ENCODE data around the gene HMCN2. TPM values are rescaled to one million over a fixed set of nuclear protein-coding genes. Genes with fewer than 3 reads are reported as not detected.

The HMCN2 gene
- total and polyA plus RNA-seq, 5 donors from 2014 or later, result not detected

DNA sequence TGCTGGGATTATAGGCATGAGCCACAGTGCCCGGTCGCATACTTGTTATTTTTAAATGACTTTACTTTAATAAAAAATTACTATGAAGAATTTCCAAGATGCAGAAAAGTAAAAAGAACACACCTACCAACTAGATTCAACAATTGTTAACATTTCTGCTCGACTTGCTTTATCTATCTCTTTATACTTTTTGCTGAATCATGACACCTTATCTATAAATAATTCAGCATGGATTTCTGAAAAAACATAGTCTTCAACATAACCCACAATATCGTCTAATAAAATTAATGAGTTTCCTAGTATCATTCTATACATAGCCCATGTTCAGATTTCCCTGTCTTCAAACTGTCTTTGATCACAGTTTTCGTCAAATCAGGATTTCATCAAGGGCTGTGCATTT is 25.9 kb downstream of the HMCN2 start:
- peaks cover 2% of the 10 kb centered on the region for H3K27me3 ChIP-seq (ENCODE audit: control insufficient read depth, insufficient read depth, low read length)
- no peak overlapping the region for H3K4me3 ChIP-seq (ENCODE audit: low read depth, low read length)
- no peaks in the 10 kb centered on the region for H3K9me3 ChIP-seq (ENCODE audit: control insufficient read depth in 2 of 2, low read length in 2 of 2)
- no peaks in the 10 kb centered on the region for H3K36me3 ChIP-seq (ENCODE audit: control insufficient read depth, insufficient read depth, low read length)
- Mint-ChIP-seq H3K9me3 (no peaks in the 10 kb centered on the region), H3K27me3 (peaks cover 23% of the 10 kb centered on the region), H3K36me3 (no peaks in the 10 kb centered on the region), H3K27ac (no peak overlapping the region), H3K4me1 (no peaks in the 10 kb centered on the region), H3K4me3 (no peak overlapping the region)
- no peak overlapping the region for H3K27ac ChIP-seq (ENCODE audit: insufficient read depth, low read length, poor library complexity, severe bottlenecking)
- DNase-seq (no peak), ATAC-seq (ENCODE audit: low read depth in 2 of 2) (no peak)
- no peaks in the 10 kb centered on the region for H3K4me1 ChIP-seq (ENCODE audit: control insufficient read depth, insufficient read depth, low read length, poor library complexity, severe bottlenecking)

DNA sequence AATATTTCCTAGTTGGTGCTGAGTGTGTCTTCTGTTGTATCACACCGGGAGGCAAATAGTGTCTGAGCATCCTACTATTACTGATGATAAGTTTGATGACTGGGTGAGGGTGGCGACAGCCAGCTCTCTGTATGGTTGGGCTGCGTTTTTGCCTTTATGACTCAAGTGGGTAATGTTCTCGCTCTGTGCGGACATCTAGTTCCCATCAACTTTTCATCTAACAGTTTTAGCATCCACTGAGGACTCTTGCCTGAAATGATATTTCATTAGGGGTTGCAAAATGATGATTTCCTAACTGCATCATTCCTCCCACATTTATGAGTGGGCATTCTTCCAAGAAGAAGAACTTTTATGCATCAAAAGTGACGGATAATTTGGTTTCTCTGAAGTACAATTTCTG is 26.5 kb downstream of the HMCN2 start:
- no peak overlapping the region for H3K4me3 Mint-ChIP-seq
- H3K9me3 Mint-ChIP-seq, result no peaks in the 10 kb centered on the region
- no peak for ATAC-seq (ENCODE audit: low read depth in 2 of 2)
- H3K27me3 ChIP-seq (ENCODE audit: control insufficient read depth, insufficient read depth, low read length), result peaks cover 2% of the 10 kb centered on the region
- no peak overlapping the region for H3K4me3 ChIP-seq (ENCODE audit: low read depth, low read length)
- H3K4me1 Mint-ChIP-seq, result no peaks in the 10 kb centered on the region
- no peak for DNase-seq
- H3K27me3 Mint-ChIP-seq, result peaks cover 23% of the 10 kb centered on the region
- no peaks in the 10 kb centered on the region for H3K36me3 ChIP-seq (ENCODE audit: control insufficient read depth, insufficient read depth, low read length)
- H3K36me3 Mint-ChIP-seq, result no peaks in the 10 kb centered on the region
- H3K27ac ChIP-seq (ENCODE audit: insufficient read depth, low read length, poor library complexity, severe bottlenecking), result no peak overlapping the region
- no peaks in the 10 kb centered on the region for H3K9me3 ChIP-seq (ENCODE audit: control insufficient read depth in 2 of 2, low read length in 2 of 2)
- H3K27ac Mint-ChIP-seq, result peak overlapping the region in 1 of 3 donors; percentile 39
- H3K4me1 ChIP-seq (ENCODE audit: control insufficient read depth, insufficient read depth, low read length, poor library complexity, severe bottlenecking), result no peaks in the 10 kb centered on the region

DNA sequence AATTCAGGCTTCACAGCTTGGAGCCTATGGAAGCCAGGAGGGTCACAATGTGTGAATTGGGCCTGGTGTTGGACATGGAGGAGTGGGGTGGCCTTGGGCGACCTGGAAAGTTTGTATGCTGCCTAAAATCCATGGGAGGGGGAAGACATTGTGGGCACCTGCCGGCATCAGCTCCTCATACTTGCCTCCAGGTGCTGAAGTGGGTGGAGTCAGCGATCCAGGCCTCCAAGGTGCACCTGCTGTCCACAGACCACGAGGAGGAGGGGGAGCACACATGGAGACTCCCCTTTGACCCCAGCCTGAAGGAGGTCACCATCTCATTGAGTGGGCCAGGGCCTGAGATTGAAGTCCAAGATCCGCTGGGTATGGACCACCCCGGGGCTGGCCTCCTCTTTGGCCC is 29.1 kb downstream of the HMCN2 start:
- Mint-ChIP-seq H3K36me3 (no peaks in the 10 kb centered on the region), H3K4me3 (no peak overlapping the region), H3K27me3 (peaks cover 17% of the 10 kb centered on the region), H3K4me1 (no peaks in the 10 kb centered on the region), H3K27ac (no peak overlapping the region), H3K9me3 (no peaks in the 10 kb centered on the region)
- H3K27ac ChIP-seq (ENCODE audit: insufficient read depth, low read length, poor library complexity, severe bottlenecking), result no peak overlapping the region
- ATAC-seq (ENCODE audit: low read depth in 2 of 2) (no peak), DNase-seq (no peak)
- no peaks in the 10 kb centered on the region for H3K4me1 ChIP-seq (ENCODE audit: control insufficient read depth, insufficient read depth, low read length, poor library complexity, severe bottlenecking)
- peaks cover 2% of the 10 kb centered on the region for H3K27me3 ChIP-seq (ENCODE audit: control insufficient read depth, insufficient read depth, low read length)
- H3K4me3 ChIP-seq (ENCODE audit: low read depth, low read length), result no peak overlapping the region
- no peaks in the 10 kb centered on the region for H3K9me3 ChIP-seq (ENCODE audit: control insufficient read depth in 2 of 2, low read length in 2 of 2)
- H3K36me3 ChIP-seq (ENCODE audit: control insufficient read depth, insufficient read depth, low read length), result no peaks in the 10 kb centered on the region

DNA sequence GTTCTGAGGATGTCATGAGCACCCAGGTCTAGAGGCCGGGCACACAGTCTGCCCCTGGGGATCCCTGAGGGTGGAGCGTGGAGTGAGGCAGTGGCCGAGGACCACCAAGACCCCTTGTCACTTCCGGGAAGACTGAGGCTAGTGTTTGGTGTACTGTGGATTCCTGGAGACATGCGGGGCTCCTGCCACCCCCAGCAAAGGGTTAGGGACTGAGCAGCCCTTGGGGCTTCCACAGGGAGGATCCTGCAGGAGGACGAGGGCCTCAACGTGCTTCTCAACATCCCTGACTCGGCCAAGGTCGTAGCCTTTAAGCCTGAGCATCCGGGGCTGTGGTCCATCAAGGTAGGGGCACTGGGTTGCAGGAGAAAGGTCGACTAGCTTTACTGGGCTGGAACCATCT is 29.9 kb downstream of the HMCN2 start:
- ATAC-seq (ENCODE audit: low read depth in 2 of 2) (no peak), DNase-seq (no peak)
- Mint-ChIP-seq H3K4me3 (no peak overlapping the region), H3K27me3 (peaks cover 17% of the 10 kb centered on the region), H3K9me3 (peaks cover 0 to 5% (median 0%) of the 10 kb centered on the region in 7 donors), H3K36me3 (no peaks in the 10 kb centered on the region), H3K4me1 (no peaks in the 10 kb centered on the region), H3K27ac (no peak overlapping the region)
- H3K9me3 ChIP-seq (ENCODE audit: control insufficient read depth in 2 of 2, low read length in 2 of 2), result no peaks in the 10 kb centered on the region
- no peak overlapping the region for H3K4me3 ChIP-seq (ENCODE audit: low read depth, low read length)
- H3K27ac ChIP-seq (ENCODE audit: insufficient read depth, low read length, poor library complexity, severe bottlenecking), result no peak overlapping the region
- H3K27me3 ChIP-seq (ENCODE audit: control insufficient read depth, insufficient read depth, low read length), result peaks cover 2% of the 10 kb centered on the region
- no peaks in the 10 kb centered on the region for H3K4me1 ChIP-seq (ENCODE audit: control insufficient read depth, insufficient read depth, low read length, poor library complexity, severe bottlenecking)
- H3K36me3 ChIP-seq (ENCODE audit: control insufficient read depth, insufficient read depth, low read length), result no peaks in the 10 kb centered on the region

DNA sequence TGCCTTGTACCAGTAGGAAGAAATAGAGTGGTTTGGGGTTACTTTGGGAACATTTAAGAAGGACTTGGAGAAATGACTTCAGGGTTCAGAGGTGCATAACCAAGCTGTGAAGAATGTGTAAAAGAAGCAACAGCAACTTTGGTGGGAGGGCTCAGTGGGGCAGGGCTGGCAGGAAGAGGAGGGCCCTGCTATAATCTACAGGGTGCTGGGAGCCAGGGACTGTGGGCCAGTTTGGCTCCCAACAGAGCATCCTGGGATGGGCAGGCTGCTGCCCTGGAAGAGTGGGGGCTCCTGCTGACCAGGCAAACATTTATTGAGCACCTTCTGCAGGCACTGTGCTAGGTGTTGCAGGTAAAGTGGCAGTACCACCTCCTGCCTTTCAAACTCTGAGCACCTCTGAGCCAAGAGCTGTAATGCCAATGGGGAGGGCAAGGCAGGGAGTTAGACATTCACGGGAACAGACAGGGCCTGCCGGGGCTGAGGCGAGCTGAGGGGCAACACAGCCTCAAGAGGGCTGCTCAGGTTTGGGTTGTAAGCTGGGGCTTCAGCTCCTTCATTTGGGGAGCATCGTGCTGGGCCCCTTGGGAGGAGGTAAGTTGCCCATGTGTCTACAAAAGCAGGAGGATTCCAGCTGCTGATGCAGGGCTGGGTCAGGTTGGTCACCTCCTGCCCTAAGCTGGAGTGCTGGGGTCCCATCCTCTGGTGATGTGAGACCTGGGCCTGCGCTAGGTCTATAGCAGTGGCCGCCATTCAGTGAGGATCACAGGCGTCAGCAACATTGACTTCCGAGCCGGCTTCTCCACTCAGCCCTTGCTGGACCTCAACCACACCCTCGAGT is 30.6 kb downstream of the HMCN2 start:
- no peak overlapping the region for H3K4me3 ChIP-seq (ENCODE audit: low read depth, low read length)
- H3K36me3 ChIP-seq (ENCODE audit: control insufficient read depth, insufficient read depth, low read length), result no peaks in the 10 kb centered on the region
- no peak overlapping the region for H3K4me3 Mint-ChIP-seq
- no peaks in the 10 kb centered on the region for H3K4me1 ChIP-seq (ENCODE audit: control insufficient read depth, insufficient read depth, low read length, poor library complexity, severe bottlenecking)
- H3K9me3 Mint-ChIP-seq, result peaks cover 0 to 5% (median 0%) of the 10 kb centered on the region in 7 donors
- peak overlapping the region in 1 of 3 donors; percentile 89 for H3K27ac Mint-ChIP-seq
- H3K9me3 ChIP-seq (ENCODE audit: control insufficient read depth in 2 of 2, low read length in 2 of 2), result no peaks in the 10 kb centered on the region
- H3K27me3 ChIP-seq (ENCODE audit: control insufficient read depth, insufficient read depth, low read length), result peaks cover 2% of the 10 kb centered on the region
- H3K36me3 Mint-ChIP-seq, result no peaks in the 10 kb centered on the region
- no peaks in the 10 kb centered on the region for H3K4me1 Mint-ChIP-seq
- no peak for DNase-seq
- peaks cover 17% of the 10 kb centered on the region for H3K27me3 Mint-ChIP-seq
- H3K27ac ChIP-seq (ENCODE audit: insufficient read depth, low read length, poor library complexity, severe bottlenecking), result no peak overlapping the region
- ATAC-seq (ENCODE audit: low read depth in 2 of 2), result no peak

GRCh38 chr9:130296783-130297055 is 31.2 kb downstream of the HMCN2 start:
- Mint-ChIP-seq H3K36me3 (no peaks in the 10 kb centered on the region), H3K4me3 (no peak overlapping the region), H3K27ac (no peak overlapping the region), H3K4me1 (no peaks in the 10 kb centered on the region), H3K9me3 (peaks cover 0 to 5% (median 0%) of the 10 kb centered on the region in 7 donors), H3K27me3 (peaks cover 17% of the 10 kb centered on the region)
- Histone ChIP-seq H3K27me3 (ENCODE audit: control insufficient read depth, insufficient read depth, low read length) (peaks cover 2% of the 10 kb centered on the region), H3K4me3 (ENCODE audit: low read depth, low read length) (no peak overlapping the region), H3K27ac (ENCODE audit: insufficient read depth, low read length, poor library complexity, severe bottlenecking) (no peak overlapping the region), H3K4me1 (ENCODE audit: control insufficient read depth, insufficient read depth, low read length, poor library complexity, severe bottlenecking) (no peaks in the 10 kb centered on the region), H3K36me3 (ENCODE audit: control insufficient read depth, insufficient read depth, low read length) (no peaks in the 10 kb centered on the region), H3K9me3 (ENCODE audit: control insufficient read depth in 2 of 2, low read length in 2 of 2) (no peaks in the 10 kb centered on the region)
- ATAC-seq (ENCODE audit: low read depth in 2 of 2), result no peak
- DNase-seq, result no peak

GRCh38 chr9:130297371-130297770 is 31.8 kb downstream of the HMCN2 start:
- Histone ChIP-seq H3K36me3 (ENCODE audit: control insufficient read depth, insufficient read depth, low read length) (no peaks in the 10 kb centered on the region), H3K27me3 (ENCODE audit: control insufficient read depth, insufficient read depth, low read length) (peaks cover 2% of the 10 kb centered on the region), H3K27ac (ENCODE audit: insufficient read depth, low read length, poor library complexity, severe bottlenecking) (no peak overlapping the region), H3K4me3 (ENCODE audit: low read depth, low read length) (no peak overlapping the region), H3K9me3 (ENCODE audit: control insufficient read depth in 2 of 2, low read length in 2 of 2) (no peaks in the 10 kb centered on the region), H3K4me1 (ENCODE audit: control insufficient read depth, insufficient read depth, low read length, poor library complexity, severe bottlenecking) (no peaks in the 10 kb centered on the region)
- Mint-ChIP-seq H3K4me1 (no peaks in the 10 kb centered on the region), H3K4me3 (no peak overlapping the region), H3K9me3 (peaks cover 0 to 5% (median 0%) of the 10 kb centered on the region in 7 donors), H3K27ac (no peak overlapping the region), H3K27me3 (peaks cover 17% of the 10 kb centered on the region), H3K36me3 (no peaks in the 10 kb centered on the region)
- ATAC-seq (ENCODE audit: low read depth in 2 of 2) (no peak), DNase-seq (no peak)

- Mint-ChIP-seq H3K27ac (no peak overlapping the region), H3K27me3 (peaks cover 7% of the 10 kb centered on the region)
- peaks cover 2% of the 10 kb centered on the region for H3K27me3 ChIP-seq (ENCODE audit: control insufficient read depth, insufficient read depth, low read length)
Measured at GRCh38 chr9:130298662-130299279, 33.2 kb downstream of the HMCN2 start.

More at GRCh38 chr9:130298662-130299279, 33.2 kb downstream of the HMCN2 start:
- no peaks in the 10 kb centered on the region for H3K9me3 ChIP-seq (ENCODE audit: control insufficient read depth in 2 of 2, low read length in 2 of 2)
- no peaks in the 10 kb centered on the region for H3K36me3 Mint-ChIP-seq
- no peaks in the 10 kb centered on the region for H3K4me1 ChIP-seq (ENCODE audit: control insufficient read depth, insufficient read depth, low read length, poor library complexity, severe bottlenecking)
- no peaks in the 10 kb centered on the region for H3K36me3 ChIP-seq (ENCODE audit: control insufficient read depth, insufficient read depth, low read length)
- no peak for DNase-seq
- no peak overlapping the region for H3K27ac ChIP-seq (ENCODE audit: insufficient read depth, low read length, poor library complexity, severe bottlenecking)
- H3K9me3 Mint-ChIP-seq, result peaks cover 0 to 5% (median 0%) of the 10 kb centered on the region in 7 donors
- no peaks in the 10 kb centered on the region for H3K4me1 Mint-ChIP-seq
- no peak overlapping the region for H3K4me3 Mint-ChIP-seq
- H3K4me3 ChIP-seq (ENCODE audit: low read depth, low read length), result no peak overlapping the region
- no peak for ATAC-seq (ENCODE audit: low read depth in 2 of 2)
